Neuronal stem cell (in vitro differentiated cells): ENCODE results near the gene C2orf92.

Source experiments
- DNase-seq: peaks from one replicate; pipeline ENCODE4 v3.0.0-alpha.2; 2013; ENCODE audit warnings: low spot score
- H2AFZ ChIP-seq: one replicate; pipeline ENCODE4 v1.6.1; 2013; ENCODE audit warnings: mild to moderate bottlenecking, low read length, inconsistent platforms
- H2AK5ac ChIP-seq: 2 replicates; pipeline ENCODE4 v1.6.1; 2013; ENCODE audit warnings: low read depth, mild to moderate bottlenecking, inconsistent platforms, low read length, moderate library complexity, mixed read lengths
- H2BK120ac ChIP-seq: 2 replicates; pipeline ENCODE4 v1.6.1; 2013; ENCODE audit warnings: low read depth, mild to moderate bottlenecking, inconsistent platforms, low read length, moderate library complexity, mixed read lengths
- H2BK12ac ChIP-seq: one replicate; pipeline ENCODE4 v1.6.1; 2013; ENCODE audit warnings: low read length, inconsistent platforms
- H2BK15ac ChIP-seq: 2 replicates; pipeline ENCODE4 v1.6.1; 2013; ENCODE audit warnings: mild to moderate bottlenecking, low read length, inconsistent platforms, mixed read lengths
- H2BK5ac ChIP-seq: one replicate; pipeline ENCODE4 v1.6.1; 2013; ENCODE audit warnings: inconsistent platforms, mild to moderate bottlenecking, low read length, moderate library complexity
- H3K14ac ChIP-seq: one replicate; pipeline ENCODE4 v1.6.1; 2013; ENCODE audit warnings: low read length, inconsistent platforms
- H3K18ac ChIP-seq: 2 replicates; pipeline ENCODE4 v1.6.1; 2013; ENCODE audit warnings: low read length, inconsistent platforms
- H3K23ac ChIP-seq: 2 replicates; pipeline ENCODE4 v1.6.1; 2013; ENCODE audit warnings: low read depth, mild to moderate bottlenecking, mixed read lengths, low read length, inconsistent platforms; ENCODE audit not compliant: poor library complexity
- H3K27ac ChIP-seq: replicated peaks from 3 replicates; pipeline ENCODE4 v1.5.1; 2013; ENCODE audit warnings: low read length, inconsistent platforms
- H3K27me3 ChIP-seq, 3 experiments: 2 replicates each; pipeline ENCODE4 v1.6.1; 2013; ENCODE audit warnings: low read length in 3 of 3, mild to moderate bottlenecking in 2 of 3, inconsistent platforms in 1 of 3, low read depth in 1 of 3, mixed read lengths in 1 of 3, moderate library complexity in 1 of 3; ENCODE audit not compliant: control insufficient read depth in 3 of 3, insufficient read depth in 3 of 3
- H3K36me3 ChIP-seq, 2 donors: replicated peaks in 1 of 2; 2 replicates each; pipeline ENCODE4 v1.6.1; 2013; ENCODE audit warnings: low read length in 2 of 2; ENCODE audit not compliant: control insufficient read depth in 2 of 2, insufficient read depth in 2 of 2
- H3K4ac ChIP-seq: 2 replicates; pipeline ENCODE4 v1.6.1; 2013; ENCODE audit warnings: inconsistent platforms, mild to moderate bottlenecking, low read length, moderate library complexity
- H3K4me1 ChIP-seq, 2 donors: 1 replicate in 1 of 2; 2 replicates in 1 of 2; pipeline ENCODE4 v1.6.1; 2013; ENCODE audit warnings: low read length in 2 of 2, low read depth in 1 of 2; ENCODE audit not compliant: control insufficient read depth in 2 of 2, insufficient read depth in 1 of 2
- H3K4me2 ChIP-seq: one replicate; pipeline ENCODE4 v1.6.1; 2013; ENCODE audit warnings: mild to moderate bottlenecking, low read length, inconsistent platforms; ENCODE audit not compliant: insufficient read depth, poor library complexity, severe bottlenecking
- H3K4me3 ChIP-seq, 2 donors: 2 replicates each; pipeline ENCODE4 v1.5.1; 2013; ENCODE audit warnings: low read length in 2 of 2, mild to moderate bottlenecking in 2 of 2, inconsistent platforms in 1 of 2, moderate library complexity in 1 of 2
- H3K79me1 ChIP-seq: one replicate; pipeline ENCODE4 v1.6.1; 2013; ENCODE audit warnings: low read depth, mild to moderate bottlenecking, inconsistent platforms, low read length, moderate library complexity
- H3K9ac ChIP-seq: one replicate; pipeline ENCODE4 v1.6.1; 2013; ENCODE audit warnings: mild to moderate bottlenecking, low read depth, low read length, inconsistent platforms; ENCODE audit not compliant: poor library complexity
- H3K9me3 ChIP-seq, 2 donors: replicated peaks in 1 of 2; 2 replicates each; pipeline versions ENCODE3 to v1.6.1; 2013; ENCODE audit warnings: low read length in 2 of 2, mild to moderate bottlenecking in 2 of 2, inconsistent platforms in 1 of 2, low read depth in 1 of 2, mixed read lengths in 1 of 2, moderate library complexity in 1 of 2; ENCODE audit not compliant: control insufficient read depth in 2 of 2, insufficient read depth in 1 of 2
- H4K8ac ChIP-seq: one replicate; pipeline ENCODE4 v1.6.1; 2013; ENCODE audit warnings: low read depth, mild to moderate bottlenecking, inconsistent platforms, low read length, moderate library complexity
- H4K91ac ChIP-seq: one replicate; pipeline ENCODE4 v1.6.1; 2013; ENCODE audit warnings: low read length, low read depth, mild to moderate bottlenecking, inconsistent platforms; ENCODE audit not compliant: poor library complexity
- WGBS, 2 donors: extraction: QIAGEN DNeasy Blood & Tissue Kit; methylation state at CpG; one replicate each; pipeline ENCODE4 v1.1.7; 2013; ENCODE audit warnings: missing lambda C conversion rate in 2 of 2, mixed read lengths in 1 of 2; ENCODE audit not compliant: insufficient read length in 2 of 2, insufficient replicate concordance in 1 of 2; ENCODE audit errors: extremely low coverage in 2 of 2; 5-methylcytosine and 5-hydroxymethylcytosine counted together

C2orf92 gene

DNA sequence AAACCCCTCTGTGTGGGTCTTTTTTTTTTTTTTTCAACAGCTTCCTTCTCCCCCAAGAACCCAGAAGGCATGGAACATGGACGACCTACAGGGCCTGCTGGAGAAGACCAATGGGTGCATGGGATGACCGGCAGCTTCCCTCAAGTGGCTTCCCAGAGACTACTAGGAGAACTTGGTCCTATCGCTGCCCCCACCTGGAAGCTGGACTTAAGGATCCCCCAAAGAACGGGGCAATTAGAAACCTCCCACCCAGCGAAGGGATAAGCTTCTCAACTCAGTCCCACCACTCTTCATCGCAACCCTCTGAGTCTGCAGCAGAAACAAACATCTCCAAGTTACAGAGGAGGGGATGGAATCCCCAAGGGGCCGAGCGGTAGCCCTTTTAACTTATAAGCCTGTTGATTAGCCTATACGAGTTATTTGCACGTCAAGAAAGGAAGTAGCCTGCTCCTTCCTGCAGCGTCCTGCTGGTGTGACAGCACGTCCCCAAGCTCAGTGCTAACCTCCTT lies 7.1 kb upstream of the C2orf92 start:
- no peak for DNase-seq

DNA sequence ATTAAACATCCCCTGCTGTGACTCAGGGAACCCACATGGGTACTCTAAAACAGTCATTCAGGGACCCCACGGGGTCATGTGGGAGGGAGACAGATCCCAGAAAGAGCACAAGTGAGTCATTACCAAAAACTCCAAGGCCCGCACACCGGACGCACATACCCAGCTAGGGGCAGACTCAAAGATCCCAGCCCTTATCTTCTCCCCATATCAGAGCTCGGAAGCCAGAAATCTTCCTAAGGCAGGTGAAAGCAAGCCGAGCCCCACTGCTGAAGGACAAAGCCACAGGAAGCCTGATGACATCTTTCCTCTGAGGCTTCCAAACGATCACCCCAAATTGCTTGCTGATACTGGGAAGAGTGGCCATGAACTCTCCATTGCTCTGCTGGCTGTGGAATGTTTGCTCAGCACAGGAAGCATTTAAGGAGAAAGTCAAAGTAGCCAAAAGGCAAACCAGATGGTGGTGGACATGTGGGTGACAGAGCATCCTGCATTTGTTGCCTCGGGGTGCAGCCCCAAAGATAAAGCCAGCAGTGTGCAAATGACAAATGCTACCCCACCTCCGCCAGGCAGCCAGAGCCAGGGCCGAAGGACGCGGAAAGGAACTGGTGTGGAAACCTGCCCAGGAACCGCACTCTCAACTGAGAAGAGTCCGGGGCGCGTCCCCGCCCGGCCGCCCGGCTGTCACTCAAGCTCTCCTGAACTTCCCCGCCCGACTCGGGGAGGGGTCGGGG lies 6.5 kb upstream of the C2orf92 start:
- Histone ChIP-seq H3K27ac (peak overlapping the region; percentile 90), H2AK5ac (peak overlapping the region; percentile 80), H2BK15ac (peak overlapping the region; percentile 37), H3K18ac (peak overlapping the region; percentile 95), H3K4me3 (peak overlapping the region; percentile 63 to 95), H3K4ac (no peak overlapping the region), H2BK12ac (no peak overlapping the region), H4K91ac (no peak overlapping the region), H3K79me1 (peaks cover 18% of the 10 kb centered on the region), H3K4me1 (peaks cover 8 to 12% of the 10 kb centered on the region in 2 donors), H2BK120ac (no peak overlapping the region), H2AFZ (peak overlapping the region; percentile 96), H2BK5ac (no peak overlapping the region), H3K9me3 (no peaks in the 10 kb centered on the region), H3K9ac (peak overlapping the region; percentile 89), H3K23ac (peak overlapping the region; percentile 89), H3K4me2 (peak overlapping the region; percentile 92), H3K27me3 (no peaks in the 10 kb centered on the region), H4K8ac (no peak overlapping the region), H3K14ac (peak overlapping the region; percentile 11), H3K36me3 (peaks cover 15 to 29% of the 10 kb centered on the region in 2 donors)
- no CpG with 5 or more reads among the region's 24 CpGs for WGBS, 2 donors
- DNase-seq = peak; percentile 30

More for the DNA sequence above, 7.1 kb upstream of the C2orf92 start:
- no peak overlapping the region for H3K27ac ChIP-seq
- no peak overlapping the region for H2BK5ac ChIP-seq
- no peak overlapping the region for H2BK15ac ChIP-seq
- H2BK120ac ChIP-seq = no peak overlapping the region
- no peak overlapping the region for H3K14ac ChIP-seq
- H3K4me1 ChIP-seq = peaks cover 8 to 12% of the 10 kb centered on the region in 2 donors
- peak overlapping the region; percentile 63 to 95 for H3K4me3 ChIP-seq
- H3K79me1 ChIP-seq = peaks cover 18% of the 10 kb centered on the region
- WGBS, 2 donors = no CpG with 5 or more reads among the region's 12 CpGs
- no peak overlapping the region for H3K9ac ChIP-seq
- H2AFZ ChIP-seq = peak overlapping the region; percentile 96
- H3K4me2 ChIP-seq = peak overlapping the region; percentile 92
- no peak overlapping the region for H3K23ac ChIP-seq
- H2BK12ac ChIP-seq = no peak overlapping the region
- H3K36me3 ChIP-seq = peaks cover 19 to 34% of the 10 kb centered on the region in 2 donors
- H2AK5ac ChIP-seq = no peak overlapping the region
- H3K4ac ChIP-seq = no peak overlapping the region
- no peaks in the 10 kb centered on the region for H3K9me3 ChIP-seq
- H4K8ac ChIP-seq = no peak overlapping the region
- H3K27me3 ChIP-seq = no peaks in the 10 kb centered on the region
- no peak overlapping the region for H3K18ac ChIP-seq
- H4K91ac ChIP-seq = no peak overlapping the region

DNA sequence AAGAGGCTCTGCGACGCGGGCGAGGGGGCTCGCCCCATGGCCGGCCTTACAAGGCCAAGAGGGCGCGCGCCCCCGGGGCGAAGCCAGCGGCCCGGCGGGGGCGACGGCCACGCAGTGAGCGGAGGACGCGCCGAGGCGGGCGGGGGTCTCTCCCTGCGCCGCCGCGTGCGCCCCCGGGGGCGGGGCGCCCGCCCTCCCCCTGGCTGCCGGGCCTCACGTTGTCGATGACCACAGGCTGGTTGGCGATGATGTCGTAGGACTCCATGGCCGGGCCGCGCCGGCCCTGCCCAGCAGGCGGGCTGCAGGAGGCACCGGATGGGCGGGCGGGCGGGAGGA lies 5.9 kb upstream of the C2orf92 start:
- Histone ChIP-seq H3K4me1 (peaks cover 8 to 12% of the 10 kb centered on the region in 2 donors), H3K23ac (peak overlapping the region; percentile 89), H4K91ac (no peak overlapping the region), H2AK5ac (no peak overlapping the region), H2BK120ac (no peak overlapping the region), H2BK12ac (no peak overlapping the region), H3K4ac (no peak overlapping the region), H2BK15ac (no peak overlapping the region), H3K9me3 (no peaks in the 10 kb centered on the region), H2BK5ac (no peak overlapping the region), H3K18ac (peak overlapping the region; percentile 95), H3K9ac (peak overlapping the region; percentile 86), H3K4me2 (peak overlapping the region; percentile 92), H4K8ac (no peak overlapping the region), H3K79me1 (peaks cover 18% of the 10 kb centered on the region), H2AFZ (peak overlapping the region; percentile 96), H3K27me3 (no peaks in the 10 kb centered on the region), H3K27ac (peak overlapping the region; percentile 90), H3K14ac (peak overlapping the region; percentile 89), H3K4me3 (peak overlapping the region; percentile 63 to 95), H3K36me3 (peaks cover 10 to 23% of the 10 kb centered on the region in 2 donors)
- DNase-seq = peak; percentile 73
- no CpG with 5 or more reads among the region's 46 CpGs for WGBS, 2 donors

DNA sequence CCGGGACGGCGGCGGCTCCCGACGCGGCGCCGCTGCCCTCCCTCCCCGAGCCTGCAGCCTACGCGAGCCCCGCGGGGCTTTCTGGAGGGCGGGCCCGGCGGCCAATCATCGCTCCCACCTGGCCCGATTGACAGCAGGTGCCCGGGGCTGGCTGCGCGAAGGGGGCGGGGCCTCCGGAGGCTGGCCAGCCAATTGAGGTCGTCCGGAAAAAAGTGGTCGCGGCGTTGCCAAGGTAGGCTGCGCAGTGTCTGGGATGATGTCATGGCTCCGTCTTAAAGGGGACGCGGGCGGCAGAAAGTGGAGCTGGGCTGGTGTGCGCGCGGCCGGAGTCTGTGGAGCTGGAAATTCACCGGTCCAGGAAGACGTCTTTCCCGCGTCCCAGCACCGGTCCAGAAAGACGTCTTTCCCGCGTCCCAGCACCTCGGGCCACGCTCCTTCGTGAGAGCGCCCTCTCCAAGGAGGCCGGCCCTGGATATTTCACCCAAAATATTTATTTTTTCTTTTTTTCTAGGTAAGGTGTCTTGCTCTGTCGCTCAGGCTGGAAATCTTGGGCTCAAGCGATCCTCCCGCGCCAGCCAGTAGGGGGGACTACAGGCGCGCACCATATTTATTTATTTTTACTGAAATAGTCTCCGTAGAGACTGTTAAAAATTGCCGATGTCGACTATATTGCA lies 5.4 kb upstream of the C2orf92 start, which contains the start of gene ACTR1B:
Gene ACTR1B, minus strand, starts transcription at position 83 of the 674 bp plus-strand sequence. CDS start 154 bp downstream, outside the sequence.
- Histone ChIP-seq H3K79me1 (peaks cover 18% of the 10 kb centered on the region), H2AK5ac (peak within 1 kb of the TSS; percentile 80), H3K9me3 (no peaks in the 10 kb centered on the region), H3K4me2 (peak within 1 kb of the TSS; percentile 92), H3K36me3 (peaks cover 7 to 18% of the 10 kb centered on the region in 2 donors), H2BK5ac (peak within 1 kb of the TSS; percentile 66), H3K9ac (peak within 1 kb of the TSS; percentile 89), H3K18ac (peak within 1 kb of the TSS; percentile 95), H3K14ac (peak within 1 kb of the TSS; percentile 89), H4K91ac (no peak within 1 kb of the TSS), H3K27ac (peak within 1 kb of the TSS; percentile 98), H3K27me3 (no peaks in the 10 kb centered on the region), H3K4me1 (peaks cover 8 to 12% of the 10 kb centered on the region in 2 donors), H2BK15ac (peak within 1 kb of the TSS; percentile 37), H2AFZ (peak within 1 kb of the TSS; percentile 96), H3K4me3 (peak within 1 kb of the TSS; percentile 63 to 95), H3K4ac (no peak within 1 kb of the TSS), H4K8ac (no peak within 1 kb of the TSS), H3K23ac (peak within 1 kb of the TSS; percentile 91), H2BK12ac (no peak within 1 kb of the TSS), H2BK120ac (no peak within 1 kb of the TSS)
- peak; percentile 97 for DNase-seq
- WGBS, 2 donors = no CpG with 5 or more reads among the region's 60 CpGs
